PC-9 (cell line): ENCODE data around the gene TPP1. TPM values are rescaled to one million over a fixed set of nuclear protein-coding genes. Genes with fewer than 3 reads are reported as not detected.

Source experiments
- BruUV-seq: library from RNA; stranded (reverse); fragments of 400-500 nt; replicated peaks from 2 replicates; lab custom pipeline; 2021; lab: Mats Ljungman, UMichigan
- CTCF ChIA-PET: fragments of 300-600 bp; sonication (Branson Sonifier 250); formaldehyde crosslinking; loops from one replicate; lab custom pipeline; 2022; ENCODE audit warnings: antibody characterized with exemption; lab: Charles Lee
- POLR2A ChIA-PET: fragments of 300-600 bp; sonication (Branson Sonifier 250); formaldehyde crosslinking; loops from one replicate; lab custom pipeline; 2022; ENCODE audit warnings: antibody characterized with exemption; ENCODE audit not compliant: unreplicated experiment; lab: Charles Lee
- DNase-seq, 2 experiments: peaks; one replicate each; pipeline versions ENCODE4 v3.0.0 to v3.0.0-alpha.2; 2015 to 2022; ENCODE audit warnings: mixed read lengths in 1 of 2
- H2AFZ ChIP-seq: fragments of 200-600 bp; sonication (generic); 2 replicates; pipeline ENCODE4 v1.8.1; 2017; ENCODE audit warnings: antibody characterized with exemption
- H3F3A ChIP-seq: fragments of 200-600 bp; sonication (generic); 2 replicates; pipeline ENCODE4 v1.8.1; 2017; ENCODE audit warnings: antibody characterized with exemption, mild to moderate bottlenecking, low read depth; ENCODE audit not compliant: insufficient read depth
- H3K27ac ChIP-seq: fragments of 200-600 bp; sonication (generic); 2 replicates; pipeline ENCODE4 v1.6.1; 2016; ENCODE audit warnings: mixed run types
- H3K27me3 ChIP-seq: fragments of 200-600 bp; sonication (generic); 2 replicates; pipeline ENCODE4 v1.6.1; 2016; ENCODE audit warnings: low read depth, mixed run types; ENCODE audit not compliant: insufficient read depth
- H3K36me3 ChIP-seq: fragments of 200-600 bp; sonication (generic); 2 replicates; pipeline ENCODE4 v1.6.1; 2016; ENCODE audit warnings: low read depth, mixed run types
- H3K4me1 ChIP-seq: fragments of 200-600 bp; sonication (generic); replicated peaks from 2 replicates; pipeline ENCODE4 v1.6.1; 2016; ENCODE audit warnings: mixed run types; ENCODE audit not compliant: insufficient read depth
- H3K4me2 ChIP-seq: fragments of 200-600 bp; sonication (generic); 2 replicates; pipeline ENCODE4 v1.6.1; 2017; ENCODE audit warnings: mixed run types
- H3K4me3 ChIP-seq: fragments of 200-600 bp; sonication (generic); 2 replicates; pipeline ENCODE4 v1.6.1; 2016; ENCODE audit warnings: mixed run types
- H3K79me2 ChIP-seq: fragments of 200-600 bp; sonication (generic); 2 replicates; pipeline ENCODE4 v1.6.1; 2017; ENCODE audit warnings: low read depth, mixed run types
- H3K9me2 ChIP-seq: fragments of 200-600 bp; sonication (generic); 2 replicates; pipeline ENCODE4 v1.8.1; 2017; ENCODE audit warnings: mild to moderate bottlenecking; ENCODE audit not compliant: insufficient read depth
- H3K9me3 ChIP-seq: fragments of 200-600 bp; sonication (generic); 2 replicates; pipeline ENCODE4 v1.8.1; 2016; ENCODE audit warnings: low read depth; ENCODE audit not compliant: insufficient read depth
- H4K20me1 ChIP-seq: fragments of 200-600 bp; sonication (generic); 2 replicates; pipeline ENCODE4 v1.8.1; 2017; ENCODE audit not compliant: insufficient read depth
- CTCF ChIP-seq: fragments of 200-600 bp; sonication (generic); conservative IDR thresholded peaks from 2 replicates; pipeline ENCODE4 v1.6.1; 2017; ENCODE audit warnings: mixed run types, antibody characterized with exemption, mild to moderate bottlenecking, moderate library complexity
- EZH2 ChIP-seq: fragments of 200-600 bp; sonication (generic); IDR thresholded peaks from 2 replicates; pipeline ENCODE4 v1.8.0; 2017; ENCODE audit warnings: antibody characterized with exemption, low read depth
- intact Hi-C: fragments of 100-400 bp; cut with micrococcal nuclease; formaldehyde crosslinking; loops from one replicate; pipeline ENCODE4 v1.10.0; 2022; ENCODE audit not compliant: unreplicated experiment
- total RNA-seq: library from RNA; stranded (reverse); gene quantifications from 2 replicates; pipeline ENCODE4 v1.2.3, GENCODE V29; 2021

TPP1 gene
- total RNA-seq, 1 experiment from 2014 or later: 31.4 TPM

- Histone ChIP-seq H4K20me1 (no peaks in the 10 kb centered on the region), H3K9me2 (no peaks in the 10 kb centered on the region), H3K27ac (no peak overlapping the region), H3F3A (no peaks in the 10 kb centered on the region), H3K27me3 (no peaks in the 10 kb centered on the region), H3K36me3 (no peaks in the 10 kb centered on the region), H3K4me1 (no peaks in the 10 kb centered on the region), H3K4me2 (no peak overlapping the region), H2AFZ (no peak overlapping the region), H3K9me3 (no peaks in the 10 kb centered on the region; the same call in 1 of the 2 replicates), H3K79me2 (no peaks in the 10 kb centered on the region), H3K4me3 (no peak overlapping the region)
- no peak for TF ChIP-seq CTCF
- TF ChIP-seq EZH2: no peak
- POLR2A ChIA-PET: no interaction called here
- no peak for DNase-seq
- intact Hi-C loops: no loop called here
- CTCF ChIA-PET: no interaction called here
- BruUV-seq: no TSS peak
Measured at GRCh38 chr11:6587360-6587953, 31.8 kb downstream of the TPP1 start.

GRCh38 chr11:6586434-6587359, 32.5 kb downstream of the TPP1 start:
- Histone ChIP-seq H3K9me2 (no peaks in the 10 kb centered on the region), H3K4me2 (no peak overlapping the region), H3K27ac (no peak overlapping the region), H3K27me3 (no peaks in the 10 kb centered on the region), H3F3A (no peaks in the 10 kb centered on the region), H4K20me1 (no peaks in the 10 kb centered on the region), H2AFZ (no peak overlapping the region), H3K36me3 (no peaks in the 10 kb centered on the region), H3K4me1 (no peaks in the 10 kb centered on the region), H3K79me2 (no peaks in the 10 kb centered on the region), H3K4me3 (no peak overlapping the region), H3K9me3 (no peaks in the 10 kb centered on the region; the same call in 1 of the 2 replicates)
- ChIA-PET CTCF (no interaction called here), POLR2A (no interaction called here)
- no TSS peak for BruUV-seq
- intact Hi-C loops: no loop called here
- DNase-seq: no peak
- TF ChIP-seq EZH2 (no peak), CTCF (no peak)

- Histone ChIP-seq H3K4me3 (no peak overlapping the region), H3K4me2 (no peak overlapping the region), H3F3A (no peaks in the 10 kb centered on the region), H4K20me1 (no peaks in the 10 kb centered on the region), H3K9me2 (no peaks in the 10 kb centered on the region), H3K79me2 (no peaks in the 10 kb centered on the region), H3K27me3 (no peaks in the 10 kb centered on the region), H2AFZ (no peak overlapping the region), H3K4me1 (no peaks in the 10 kb centered on the region), H3K9me3 (no peaks in the 10 kb centered on the region; the same call in 1 of the 2 replicates), H3K36me3 (no peaks in the 10 kb centered on the region), H3K27ac (no peak overlapping the region)
- intact Hi-C loops: no loop called here
- no TSS peak for BruUV-seq
- no peak for DNase-seq
- TF ChIP-seq CTCF (no peak), EZH2 (no peak)
- ChIA-PET POLR2A (no interaction called here), CTCF (no interaction called here)
Measured at GRCh38 chr11:6584528-6584927, 34.7 kb downstream of the TPP1 start.
